Measurements from ENCODE around the gene DNM3. TPM values are rescaled to one million over a fixed set of nuclear protein-coding genes. Genes with fewer than 3 reads are reported as not detected.

The DNM3 gene
- total and polyA plus RNA-seq, 9 of the 15 experiments (the other 6 are each of a cell fraction or from before 2014, with no cell fraction given): 0.08 to 0.36 (median 0.22) TPM; not detected in 1

- ATAC-seq: no peak
- no peaks in the 10 kb centered on the region for H4K20me1 ChIP-seq (replicated peaks; ENCODE audit: control insufficient read depth, insufficient read depth, low read length)
- no peak overlapping the region for H3K4me3 ChIP-seq
- no peaks in the 10 kb centered on the region for H3K4me1 ChIP-seq (replicated peaks in 1 of 2; ENCODE audit: control insufficient read depth in 2 of 2, insufficient read depth in 2 of 2, low read length in 2 of 2)
- peaks cover 7 to 13% of the 10 kb centered on the region in 2 experiments; a peak in 3 of 5 replicates for H3K27me3 ChIP-seq (ENCODE audit: control insufficient read depth in 2 of 2, insufficient read depth in 2 of 2, low read length in 2 of 2)
- ChIA-PET POLR2A (no interaction called here), CTCF (ENCODE audit: low intra/inter-chr PET ratio) (no interaction called here)
- BruUV-seq (replicated peaks): no TSS peak
- FAIRE-seq: no peak
- H3K9me1 ChIP-seq (ENCODE audit: control insufficient read depth, insufficient read depth, low read length): no peaks in the 10 kb centered on the region
- H2AFZ ChIP-seq (ENCODE audit: low read depth, low read length): no peak overlapping the region
- H3K9ac ChIP-seq (ENCODE audit: insufficient read depth in 1 of 2, low read depth in 2 of 2, low read length in 2 of 2): no peak overlapping the region
- no peak for DNase-seq (ENCODE audit: extremely low read depth in 1 of 4, low spot score in 3 of 4)
- intact Hi-C loops (cut with micrococcal nuclease) (no loop called here), in situ Hi-C loops (cut with MboI) (no loop called here)
- WGBS (ENCODE audit: insufficient coverage, low coverage, missing lambda C conversion rate): 2% methylated on average over 3 of the region's 3 CpGs
- H3K36me3 ChIP-seq (ENCODE audit: control insufficient read depth, insufficient read depth, low read length): no peaks in the 10 kb centered on the region
- no peaks in the 10 kb centered on the region for H3K79me2 ChIP-seq (ENCODE audit: control insufficient read depth, insufficient read depth, low read length)
- H3K9me3 ChIP-seq (replicated peaks; ENCODE audit: control insufficient read depth, insufficient read depth, low read depth, low read length): no peaks in the 10 kb centered on the region
- no peak for TF ChIP-seq GTF2B (IDR thresholded peaks at IDR 0.05; ENCODE audit: extremely low read depth, insufficient read length)
- no peak for TF ChIP-seq ZNF609 (CRISPR knock-in tag; IDR thresholded peaks at IDR 0.05; ENCODE audit: borderline replicate concordance)
- TF ChIP-seq ERF (CRISPR knock-in tag; IDR thresholded peaks at IDR 0.05): no peak
- H3K27ac ChIP-seq (ENCODE audit: extremely low read depth, low read depth, low read length): no peak overlapping the region
- no peak overlapping the region for H3K4me2 ChIP-seq (ENCODE audit: insufficient read depth, low read length)
Measured at GRCh38 chr1:172383536-172383935, 542.2 kb downstream of the DNM3 start.
